ENCODE data around the gene BAZ2A. TPM values are rescaled to one million over a fixed set of nuclear protein-coding genes. Genes with fewer than 3 reads are reported as not detected.
A peak's percentile ranks its signal among the peaks of the same experiment; 100 is the strongest.

BAZ2A gene
- total and polyA plus RNA-seq, 9 donors: 38.3 to 105 (median 77.5) TPM

DNA sequence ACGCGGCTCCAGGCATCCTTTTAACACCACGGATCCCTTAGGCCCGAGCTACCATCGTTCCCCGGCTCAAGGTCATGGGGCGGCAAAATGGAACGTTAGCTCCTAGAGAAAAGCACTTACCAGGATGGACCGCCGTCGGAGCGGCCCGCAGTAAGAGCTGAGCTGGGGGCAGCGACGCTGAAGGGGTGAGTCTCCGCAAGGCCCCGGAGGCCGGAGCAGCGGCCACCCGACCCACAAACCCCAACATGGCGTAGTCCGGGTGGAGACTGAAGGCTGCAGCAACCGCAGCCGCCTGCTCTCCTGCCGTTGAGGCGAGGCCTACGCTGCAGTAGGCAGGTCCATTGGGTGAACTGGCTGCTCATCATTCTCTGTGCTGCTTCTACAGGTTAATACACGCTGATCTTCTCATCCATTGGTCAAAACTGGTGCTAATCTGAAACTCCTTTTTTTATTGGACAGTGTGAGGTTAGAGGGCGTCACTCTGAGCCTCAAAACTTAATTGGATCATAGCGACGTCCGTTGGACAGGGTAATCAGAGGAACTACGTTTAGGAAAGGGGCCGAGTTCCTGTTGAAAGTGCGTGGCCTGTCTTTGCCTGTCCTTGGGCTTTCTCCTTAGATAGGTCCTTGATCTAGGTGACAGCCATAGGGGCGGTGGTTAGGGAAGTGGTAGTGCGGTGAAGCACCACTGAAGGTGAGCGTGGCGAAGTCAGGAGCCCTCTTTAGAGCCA, 15.8 kb upstream of the BAZ2A start, which contains the start of gene ATP5F1B:
ATP5F1B (minus strand) TSS at position 268 of the 730 bp plus-strand sequence; CDS start at position 247, 21 bp downstream.
- TF ChIP-seq POLR2A (IDR thresholded peaks at IDR 0.05) (peak; percentile 89), EP300 (IDR thresholded peaks at IDR 0.05) (no peak)
- TF ChIP-seq, protein P1, sequence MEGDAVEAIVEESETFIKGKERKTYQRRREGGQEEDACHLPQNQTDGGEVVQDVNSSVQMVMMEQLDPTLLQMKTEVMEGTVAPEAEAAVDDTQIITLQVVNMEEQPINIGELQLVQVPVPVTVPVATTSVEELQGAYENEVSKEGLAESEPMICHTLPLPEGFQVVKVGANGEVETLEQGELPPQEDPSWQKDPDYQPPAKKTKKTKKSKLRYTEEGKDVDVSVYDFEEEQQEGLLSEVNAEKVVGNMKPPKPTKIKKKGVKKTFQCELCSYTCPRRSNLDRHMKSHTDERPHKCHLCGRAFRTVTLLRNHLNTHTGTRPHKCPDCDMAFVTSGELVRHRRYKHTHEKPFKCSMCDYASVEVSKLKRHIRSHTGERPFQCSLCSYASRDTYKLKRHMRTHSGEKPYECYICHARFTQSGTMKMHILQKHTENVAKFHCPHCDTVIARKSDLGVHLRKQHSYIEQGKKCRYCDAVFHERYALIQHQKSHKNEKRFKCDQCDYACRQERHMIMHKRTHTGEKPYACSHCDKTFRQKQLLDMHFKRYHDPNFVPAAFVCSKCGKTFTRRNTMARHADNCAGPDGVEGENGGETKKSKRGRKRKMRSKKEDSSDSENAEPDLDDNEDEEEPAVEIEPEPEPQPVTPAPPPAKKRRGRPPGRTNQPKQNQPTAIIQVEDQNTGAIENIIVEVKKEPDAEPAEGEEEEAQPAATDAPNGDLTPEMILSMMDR (IDR thresholded peaks at IDR 0.05): no peak
- H3K4me3 ChIP-seq: peak within 1 kb of the TSS; percentile 97
- DNase-seq: peak; percentile 92 to 97 (median 95)
- no peaks in the 10 kb centered on the region for H3K9me3 ChIP-seq
- H3K36me3 ChIP-seq: no peaks in the 10 kb centered on the region
- H3K27ac ChIP-seq: peak within 1 kb of the TSS; percentile 86 to 89
- peaks cover 4% of the 10 kb centered on the region for H3K4me1 ChIP-seq (ENCODE audit: insufficient read depth)
- intact Hi-C loops (cut with DNase I): loop anchor here in 1 of 4 donors (2.0 kb wide), 1 partner anchor 79 kb away; the partner anchor contains the start of gene NACA
- WGBS, 3 donors: 0 to 1% (median 1%) methylated on average over 28 to 39 of the region's 39 CpGs
- H3K27me3 ChIP-seq: no peaks in the 10 kb centered on the region

DNA sequence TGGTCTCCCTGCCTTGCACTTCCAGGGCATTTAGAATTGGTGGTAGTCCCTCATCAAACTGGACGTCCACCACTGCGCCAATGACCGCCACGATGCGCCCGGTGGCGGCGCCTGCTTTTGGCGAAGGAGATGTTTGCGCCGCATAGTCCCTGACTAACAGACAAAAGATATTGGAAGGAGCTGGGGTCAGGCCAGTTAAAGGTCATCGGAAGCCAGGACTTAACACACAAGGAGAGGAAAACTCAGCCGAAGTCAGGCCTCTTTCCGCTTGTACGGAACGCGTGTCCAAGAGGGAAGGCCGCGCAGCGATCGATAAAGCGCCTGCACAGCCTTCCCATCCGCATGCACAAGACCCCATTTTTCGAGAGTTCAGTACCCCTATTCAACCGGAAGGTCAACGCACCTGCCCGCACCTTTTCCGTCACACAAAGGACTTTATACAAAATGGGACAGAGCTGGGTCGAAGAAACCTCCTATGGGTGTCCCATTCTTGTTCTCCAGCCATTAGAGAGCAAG, 15.1 kb upstream of the BAZ2A start:
- TF ChIP-seq, protein P1 (IDR thresholded peaks at IDR 0.05): no peak
- no peak for TF ChIP-seq EP300 (IDR thresholded peaks at IDR 0.05)
- TF ChIP-seq POLR2A (IDR thresholded peaks at IDR 0.05): no peak
- Histone ChIP-seq H3K4me3 (peak overlapping the region; percentile 97), H3K27ac (peak overlapping the region; percentile 19 to 86), H3K36me3 (no peaks in the 10 kb centered on the region), H3K9me3 (no peaks in the 10 kb centered on the region), H3K4me1 (ENCODE audit: insufficient read depth) (peaks cover 4% of the 10 kb centered on the region), H3K27me3 (no peaks in the 10 kb centered on the region)
- intact Hi-C loops (cut with DNase I): loop anchor here in 1 of 4 donors (2.0 kb wide), 1 partner anchor 80 kb away; the partner anchor contains the start of gene NACA
- peak in 2 of 5 donors; percentile 47 to 54 for DNase-seq
- 0 to 1% (median 0%) methylated on average over 29 of the region's 29 CpGs for WGBS, 3 donors

DNA sequence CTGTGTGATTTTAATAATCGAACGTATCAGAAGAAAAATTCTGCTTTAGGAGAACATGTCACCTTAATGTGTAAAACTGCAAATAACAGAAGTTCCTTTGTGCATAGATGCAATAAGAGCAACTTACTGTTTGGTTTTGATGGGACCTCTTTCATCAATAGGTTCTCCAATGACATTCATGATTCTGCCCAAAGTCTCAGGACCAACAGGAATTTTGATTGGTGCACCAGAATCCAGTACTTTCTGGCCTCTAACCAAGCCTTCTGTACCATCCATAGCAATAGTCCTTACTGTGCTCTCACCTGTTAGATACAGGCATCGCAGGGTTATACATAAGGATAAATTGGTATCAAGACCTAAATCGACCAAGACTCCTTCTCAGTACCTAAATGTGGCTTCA, 14.5 kb upstream of the BAZ2A start:
- H3K27ac ChIP-seq: peak overlapping the region in 1 of 2 donors; percentile 86
- intact Hi-C loops (cut with DNase I): loop anchor here in 1 of 4 donors (2.0 kb wide), 1 partner anchor 80 kb away; the partner anchor contains the start of gene NACA
- H3K36me3 ChIP-seq: no peaks in the 10 kb centered on the region
- no peaks in the 10 kb centered on the region for H3K9me3 ChIP-seq
- WGBS, 3 donors: 29 to 45% (median 34%) methylated on average over 4 of the region's 4 CpGs
- DNase-seq: no peak
- peaks cover 4% of the 10 kb centered on the region for H3K4me1 ChIP-seq (ENCODE audit: insufficient read depth)
- H3K27me3 ChIP-seq: no peaks in the 10 kb centered on the region
- TF ChIP-seq, protein P1 (IDR thresholded peaks at IDR 0.05): no peak
- TF ChIP-seq EP300 (IDR thresholded peaks at IDR 0.05) (no peak), POLR2A (IDR thresholded peaks at IDR 0.05) (no peak)
- H3K4me3 ChIP-seq: peak overlapping the region; percentile 97

DNA sequence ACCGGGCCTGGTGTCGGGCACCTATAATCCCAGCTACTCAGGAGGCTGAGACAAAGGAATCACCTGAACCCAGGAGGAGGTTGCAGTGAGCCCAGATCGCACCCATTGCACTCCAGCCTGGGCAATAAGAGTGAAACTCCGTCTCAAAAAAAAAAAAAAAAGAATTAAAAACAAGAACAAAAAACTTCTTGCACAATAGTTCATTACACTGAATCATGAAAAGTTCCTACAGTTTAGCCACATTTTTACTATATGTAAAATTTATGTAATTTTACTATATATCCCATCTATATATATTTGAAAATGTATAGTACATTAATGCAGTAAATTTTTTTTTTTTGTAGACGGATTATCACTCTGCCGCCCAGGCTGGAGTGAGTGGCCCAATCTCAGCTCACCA, 11.1 kb upstream of the BAZ2A start:
- no peaks in the 10 kb centered on the region for H3K9me3 ChIP-seq
- H3K4me1 ChIP-seq (ENCODE audit: insufficient read depth): peaks cover 3% of the 10 kb centered on the region
- no peak overlapping the region for H3K4me3 ChIP-seq
- no peak for DNase-seq
- intact Hi-C loops (cut with DNase I): no loop called here
- H3K36me3 ChIP-seq: no peaks in the 10 kb centered on the region
- TF ChIP-seq EP300 (IDR thresholded peaks at IDR 0.05): no peak
- no peak for TF ChIP-seq POLR2A (IDR thresholded peaks at IDR 0.05)
- TF ChIP-seq, protein P1 (IDR thresholded peaks at IDR 0.05): no peak
- H3K27me3 ChIP-seq: no peaks in the 10 kb centered on the region
- H3K27ac ChIP-seq: no peak overlapping the region
- WGBS, 3 donors: 77 to 81% (median 78%) methylated on average over 6 of the region's 6 CpGs

All from ovary (tissue), 9 donors.